Epidermal melanocyte (primary cell): ENCODE measurements around the gene CFAP20DC.
"Not testable (repeated sequence)": the region's sequence is repeated elsewhere in the genome, so short reads cannot be mapped to it uniquely, and the experiment has no call there.

Experiments used
- DNase-seq: peaks from one replicate; pipeline ENCODE4 v3.0.0; 2011; ENCODE audit warnings: low spot score; ENCODE audit not compliant: insufficient read length

Gene CFAP20DC

DNA sequence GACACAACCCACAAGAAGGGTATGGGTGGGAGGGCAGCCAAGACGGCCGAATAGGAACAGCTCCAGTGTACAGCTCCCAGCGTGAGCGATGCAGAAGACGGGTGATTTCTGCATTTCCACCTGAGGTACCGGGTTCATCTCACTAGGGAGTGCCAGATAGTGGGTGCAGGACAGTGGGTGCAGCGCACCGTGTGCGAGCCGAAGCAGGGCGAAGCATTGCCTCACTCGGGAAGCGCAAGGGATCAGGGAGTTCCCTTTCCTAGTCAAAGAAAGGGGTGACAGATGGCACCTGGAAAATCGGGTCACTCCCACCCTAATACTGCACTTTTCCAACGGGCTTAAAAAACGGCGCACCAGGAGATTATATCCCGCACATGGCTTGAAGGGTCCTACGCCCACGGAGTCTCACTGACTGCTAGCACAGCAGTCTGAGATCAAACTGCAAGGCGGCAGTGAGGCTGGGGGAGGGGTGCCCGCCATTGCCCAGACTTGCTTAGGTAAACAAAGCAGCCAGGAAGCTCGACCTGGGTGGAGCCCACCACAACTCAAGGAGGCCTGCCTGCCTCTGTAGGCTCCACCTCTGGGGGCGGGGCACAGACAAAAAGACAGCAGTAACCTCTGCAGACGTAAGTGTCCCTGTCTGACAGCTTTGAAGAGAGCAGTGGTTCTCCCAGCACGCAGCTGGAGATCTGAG is 243.1 kb downstream of the CFAP20DC start:
- DNase-seq, result not testable (repeated sequence)

DNA sequence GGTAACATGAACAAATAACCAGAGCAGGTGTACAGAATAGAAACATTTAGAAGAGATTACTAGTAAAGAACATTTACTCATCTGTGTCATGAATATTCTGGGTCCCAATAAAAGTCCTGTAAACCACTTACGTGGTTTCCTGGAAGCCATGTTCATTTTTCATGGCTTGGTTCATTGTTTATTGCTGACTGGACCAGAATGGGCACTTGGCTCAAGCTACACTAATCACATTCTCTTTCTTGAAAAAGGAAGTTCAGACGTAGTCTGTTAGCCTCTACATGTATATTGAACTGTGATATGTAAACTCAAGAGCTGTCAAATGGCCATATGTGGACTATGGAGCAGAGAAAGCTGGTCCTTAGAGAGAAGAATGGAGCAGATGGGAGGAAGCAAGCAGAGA is 244.9 kb downstream of the CFAP20DC start:
- DNase-seq, result no peak

DNA sequence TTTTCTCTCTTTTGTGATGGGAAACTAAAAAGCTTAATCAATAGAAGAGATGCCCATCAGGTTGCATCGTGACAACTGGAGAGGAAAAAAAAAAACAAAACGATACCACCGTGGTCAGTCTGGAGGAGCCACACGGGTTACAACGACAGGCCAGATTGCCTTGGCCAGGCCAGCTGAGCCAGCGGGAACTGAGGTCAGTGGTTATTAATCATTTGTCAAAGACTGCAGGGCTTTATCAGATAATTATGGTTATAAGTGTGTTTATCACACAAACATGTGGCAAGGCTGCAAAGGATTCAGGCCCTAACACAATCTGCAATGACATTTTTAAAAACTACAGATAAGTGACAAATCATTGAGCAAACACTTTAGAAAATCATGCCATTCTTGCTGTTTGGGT is 248.3 kb downstream of the CFAP20DC start:
- DNase-seq, result no peak

DNA sequence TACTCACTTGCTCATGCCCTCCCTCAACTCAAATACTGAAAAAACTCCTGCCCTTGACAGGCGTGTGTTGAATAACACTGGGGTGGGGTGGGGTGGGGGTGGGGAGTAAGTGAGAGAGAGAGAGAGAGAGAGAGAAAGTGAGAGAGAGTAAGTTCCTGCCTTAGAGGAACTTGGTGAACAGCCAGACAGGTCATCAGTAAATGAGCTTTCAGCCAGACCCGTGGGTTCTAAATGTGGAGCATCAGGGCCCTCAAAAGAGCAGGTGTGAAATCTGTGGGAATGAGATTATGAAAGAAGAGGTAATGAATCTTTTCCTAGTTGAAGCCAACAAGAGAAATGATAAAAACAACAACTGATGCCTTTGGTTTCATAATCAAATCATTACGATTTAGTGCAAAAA is 248.9 kb downstream of the CFAP20DC start:
- DNase-seq, result no peak

DNA sequence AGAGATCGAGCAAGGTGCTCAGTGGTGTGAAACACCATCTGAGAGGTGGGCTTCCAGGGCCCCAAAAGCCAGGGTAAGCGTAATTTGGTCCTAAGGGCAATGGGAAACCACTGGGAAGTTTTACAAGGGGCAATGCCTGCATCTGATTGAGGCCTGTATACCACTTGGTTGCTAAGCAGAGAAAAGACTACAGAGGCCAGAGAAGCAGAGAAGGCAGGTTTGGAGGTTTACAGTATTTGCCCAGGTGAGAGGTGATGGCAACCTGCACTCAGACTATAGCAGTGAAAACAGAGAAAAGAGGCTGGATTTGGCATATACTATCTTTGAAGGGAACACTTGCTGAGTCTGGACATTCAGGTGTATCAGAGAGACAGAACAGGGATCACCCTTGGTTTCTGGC is 249.8 kb downstream of the CFAP20DC start:
- no peak for DNase-seq

DNA sequence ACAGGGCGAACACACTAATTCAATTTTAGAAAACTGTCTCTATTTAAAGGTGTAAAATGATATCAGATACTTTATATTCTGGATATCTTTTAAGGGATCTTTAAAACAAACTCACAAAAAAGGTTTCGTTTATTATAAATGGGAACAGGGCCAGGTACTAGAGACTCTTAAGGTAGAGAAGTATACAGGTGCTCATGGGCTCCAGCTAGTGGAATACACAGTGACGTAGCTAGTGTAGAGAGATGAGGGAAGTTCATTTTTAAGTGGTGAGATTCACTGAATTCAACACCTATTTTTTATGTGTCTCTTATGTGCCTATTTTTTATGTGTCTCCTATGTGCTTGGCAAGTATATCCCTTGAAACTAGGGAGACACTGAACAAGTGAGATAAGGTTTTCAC is 250.6 kb downstream of the CFAP20DC start:
- DNase-seq, result no peak

DNA sequence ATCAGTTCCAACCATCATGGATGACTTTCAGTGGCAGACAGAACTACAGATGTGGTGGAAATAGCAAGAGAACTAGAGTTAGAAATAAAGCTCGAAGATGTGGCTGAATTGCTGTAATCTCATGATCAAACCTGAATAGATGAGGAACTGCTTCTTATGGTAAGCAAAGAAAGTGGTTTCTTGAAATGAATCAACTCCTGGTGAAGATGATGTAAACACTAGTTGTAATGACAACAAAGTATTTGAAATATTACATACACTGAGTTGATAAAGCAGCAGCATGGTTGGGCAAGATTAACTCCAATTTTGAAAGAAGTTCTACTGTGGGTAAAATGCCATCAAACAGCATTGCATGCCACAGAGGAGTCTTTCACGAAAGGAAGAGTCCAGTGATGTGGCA is 251.5 kb downstream of the CFAP20DC start:
- no peak for DNase-seq

DNA sequence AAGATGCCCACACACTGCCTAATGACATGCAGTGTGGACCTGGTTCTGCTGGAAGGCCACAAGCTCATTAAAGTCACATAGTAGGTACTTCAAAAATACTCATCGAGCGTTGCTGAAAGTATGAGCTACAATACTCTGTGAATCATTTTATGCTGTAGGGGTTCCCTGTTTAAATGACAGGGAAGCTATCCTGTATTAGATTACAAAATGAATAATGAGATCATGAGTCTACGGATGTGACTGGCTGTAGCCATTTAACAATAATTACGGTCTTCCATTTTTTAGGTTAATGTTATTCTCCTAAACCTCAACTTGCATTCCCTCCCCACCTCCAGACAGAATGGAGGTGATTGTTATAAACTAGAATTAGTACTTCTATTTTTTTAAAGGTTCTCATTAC is 255.1 kb downstream of the CFAP20DC start:
- no peak for DNase-seq

DNA sequence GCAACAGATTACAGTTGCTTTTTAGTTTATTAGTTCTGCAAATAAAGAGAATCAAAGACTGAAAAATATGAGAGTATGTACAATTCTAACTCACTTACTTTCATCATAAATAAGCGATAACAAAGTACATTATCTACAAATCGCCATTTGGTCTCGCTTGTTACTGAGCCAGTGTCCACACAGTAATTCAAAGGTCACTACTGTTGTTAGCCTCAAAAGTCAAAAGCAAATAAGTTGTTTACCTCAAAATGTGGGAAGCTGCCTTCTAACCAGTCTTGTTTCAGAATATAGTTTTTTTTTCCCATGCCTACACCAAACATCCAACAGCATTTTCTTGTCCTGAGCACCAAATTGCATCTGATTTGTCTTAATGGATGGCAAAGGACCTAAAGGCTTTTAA is 255.9 kb downstream of the CFAP20DC start:
- no peak for DNase-seq

DNA sequence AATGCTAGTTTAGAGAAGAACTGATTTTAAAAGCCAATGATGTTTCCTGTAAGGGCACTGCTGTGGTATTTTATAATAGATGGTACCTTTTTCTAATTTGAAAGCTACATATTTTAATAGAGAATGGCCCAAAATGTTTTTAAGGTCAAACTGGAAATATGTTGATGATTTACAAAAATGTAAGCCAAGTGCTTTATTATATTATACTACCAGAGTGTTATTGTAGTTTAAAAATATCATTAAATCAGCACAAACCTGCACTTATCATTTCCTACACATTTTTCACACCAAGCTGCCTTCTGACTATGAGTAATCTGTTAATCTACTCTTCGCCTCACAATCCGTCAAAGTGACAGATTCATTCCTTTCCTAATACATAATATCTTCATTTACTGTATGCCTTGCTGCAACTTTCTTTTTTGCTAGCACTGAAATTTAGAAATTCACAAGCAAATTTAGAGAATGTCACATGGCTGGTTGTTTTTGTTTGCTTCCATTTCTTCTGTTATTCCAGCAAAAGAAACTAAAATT is 256.8 kb downstream of the CFAP20DC start:
- no peak for DNase-seq

DNA sequence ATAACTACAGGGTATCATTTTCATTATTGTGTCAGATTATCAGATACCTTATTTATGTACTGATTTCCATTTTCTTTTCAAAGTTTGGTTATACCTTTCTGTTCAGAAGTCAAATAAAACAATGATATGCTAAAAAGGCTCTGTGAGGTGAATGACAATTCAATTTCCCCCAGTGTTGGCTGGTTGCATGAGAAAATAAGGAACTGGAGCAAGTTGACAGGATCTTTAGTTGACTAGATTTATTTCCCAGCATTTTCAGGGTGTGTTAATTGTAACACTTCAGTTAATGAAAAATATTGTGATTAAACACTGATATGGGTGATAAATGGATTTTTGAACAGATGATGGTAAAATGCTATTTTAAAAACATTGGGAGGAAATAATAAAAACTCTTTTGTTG is 260.4 kb downstream of the CFAP20DC start:
- DNase-seq, result no peak

DNA sequence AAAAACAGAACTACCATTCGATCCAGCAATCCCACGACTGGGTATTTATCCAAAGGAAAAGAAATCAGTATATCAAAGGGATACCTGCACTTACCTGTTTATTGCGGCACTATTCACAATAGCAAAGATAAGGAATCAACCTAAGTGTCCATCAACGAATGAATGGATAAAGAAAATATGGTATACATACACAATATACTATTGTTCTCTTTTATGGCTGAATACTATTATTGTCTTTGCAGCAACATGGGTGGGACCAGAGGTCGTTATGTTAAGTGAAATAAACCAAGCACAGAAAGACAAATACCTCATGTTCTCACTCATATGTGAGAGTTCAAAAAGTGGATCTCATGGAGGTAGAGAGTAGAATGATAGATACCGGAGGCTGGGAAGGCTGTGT is 264.9 kb downstream of the CFAP20DC start:
- no peak for DNase-seq

DNA sequence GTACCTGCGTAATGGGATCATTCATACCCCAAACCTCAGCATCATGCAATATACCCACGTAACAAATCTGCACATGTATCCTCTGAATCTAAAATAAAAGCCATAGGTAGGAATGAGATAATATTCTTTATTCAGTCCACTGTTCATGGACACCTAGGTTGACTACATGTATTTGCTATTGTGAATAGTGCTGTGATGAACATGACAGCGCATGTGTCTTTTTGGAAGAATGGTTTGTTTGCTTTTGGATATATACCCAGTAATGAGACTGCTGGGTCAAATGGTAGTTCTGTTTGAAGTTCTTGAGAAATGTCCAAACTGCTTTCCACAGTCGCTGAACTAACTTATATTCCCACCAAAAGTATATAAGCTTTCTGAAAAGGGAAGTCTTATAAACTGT is 265.4 kb downstream of the CFAP20DC start:
- DNase-seq, result no peak

DNA sequence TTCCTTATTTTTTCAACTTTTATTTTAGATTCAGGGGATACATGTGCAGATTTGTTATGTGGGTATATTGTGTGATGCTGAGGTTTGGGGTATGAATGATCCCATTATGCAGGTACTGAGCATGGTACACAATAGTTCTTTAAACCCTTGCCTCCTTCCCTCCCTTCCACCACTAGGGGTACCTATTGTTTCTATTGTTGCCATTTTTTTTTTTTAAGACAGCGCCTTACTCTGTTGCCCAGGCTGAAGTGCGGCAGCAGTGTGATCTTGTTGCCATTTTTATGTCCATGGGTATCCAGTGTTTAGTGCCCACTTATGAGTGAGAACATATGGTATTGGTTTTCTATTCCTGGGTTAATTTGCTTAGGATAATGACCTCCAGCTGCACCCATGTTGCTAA is 266.0 kb downstream of the CFAP20DC start:
- no peak for DNase-seq

DNA sequence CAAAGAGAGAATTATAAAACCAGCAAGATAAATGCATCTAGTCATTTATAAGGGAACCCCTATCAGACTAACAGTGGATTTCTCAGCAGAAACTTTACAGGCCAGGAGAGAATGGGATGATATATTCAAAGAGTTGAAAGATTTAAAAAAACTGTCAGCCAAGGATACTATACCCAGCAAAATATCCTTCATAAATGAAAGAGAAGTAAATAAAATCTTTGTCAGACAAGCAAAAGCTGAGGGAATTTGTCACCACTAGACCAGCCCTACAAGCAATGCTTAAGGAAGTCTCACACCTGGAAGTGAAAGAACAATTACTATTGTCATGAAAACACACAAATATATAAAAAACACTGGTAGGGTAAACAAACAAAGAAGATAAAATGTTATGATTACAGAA is 269.9 kb downstream of the CFAP20DC start:
- no peak for DNase-seq

DNA sequence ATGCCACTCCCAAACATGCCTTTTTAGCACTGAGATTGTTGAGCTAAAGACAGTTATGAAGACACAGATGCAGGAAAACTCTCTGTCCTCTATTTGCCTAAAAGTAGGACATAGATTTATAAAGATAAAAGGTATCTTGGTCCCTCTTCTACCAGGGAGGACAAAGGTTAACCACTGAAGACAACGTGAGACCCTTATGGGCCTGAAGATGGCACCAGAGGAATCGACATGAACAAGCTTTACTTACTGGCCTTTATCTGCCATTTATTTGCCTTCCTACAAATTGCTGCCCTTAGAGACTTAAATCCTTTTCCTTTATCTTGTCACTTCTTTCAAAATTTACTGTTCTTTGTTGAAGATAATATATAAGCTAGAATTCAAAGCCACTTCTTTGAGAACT is 273.6 kb downstream of the CFAP20DC start:
- DNase-seq, result no peak

DNA sequence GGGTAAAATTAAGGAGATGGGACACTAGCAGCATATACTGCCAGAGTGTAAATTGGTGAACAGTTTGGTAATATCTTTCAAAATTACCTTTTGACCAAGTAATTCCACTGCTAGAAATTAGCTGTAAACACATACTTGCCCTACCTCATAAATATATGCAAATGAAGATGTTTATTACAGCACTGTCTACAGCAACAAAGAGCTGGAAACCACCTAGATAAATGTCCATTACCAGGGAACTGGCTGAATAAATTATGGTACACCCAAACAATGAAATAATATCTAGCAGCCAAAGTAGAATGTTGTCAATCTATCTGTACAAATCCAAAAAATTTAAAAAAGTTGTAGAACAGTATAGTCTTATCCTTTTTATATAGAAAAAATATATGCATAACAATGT is 277.4 kb downstream of the CFAP20DC start:
- no peak for DNase-seq

DNA sequence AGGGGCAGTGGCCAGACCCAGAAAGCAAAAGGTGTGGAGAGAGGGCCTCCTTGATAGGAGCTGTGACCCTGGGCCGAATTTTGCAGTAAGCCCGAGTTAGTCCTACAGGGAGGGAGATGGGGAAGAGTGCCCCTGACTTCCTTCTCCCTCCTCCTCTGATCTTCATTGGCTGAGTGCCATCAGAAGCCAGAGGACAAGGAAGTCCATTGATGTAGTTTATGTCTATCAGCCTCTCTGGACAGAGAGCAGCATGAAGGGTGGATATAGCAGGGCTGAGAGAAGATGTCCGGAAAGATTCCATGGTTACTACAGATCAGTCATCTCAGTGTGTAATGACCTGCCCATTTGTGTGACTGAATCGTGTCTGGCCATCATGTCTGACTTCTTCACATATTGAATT is 280.8 kb downstream of the CFAP20DC start:
- DNase-seq, result no peak

DNA sequence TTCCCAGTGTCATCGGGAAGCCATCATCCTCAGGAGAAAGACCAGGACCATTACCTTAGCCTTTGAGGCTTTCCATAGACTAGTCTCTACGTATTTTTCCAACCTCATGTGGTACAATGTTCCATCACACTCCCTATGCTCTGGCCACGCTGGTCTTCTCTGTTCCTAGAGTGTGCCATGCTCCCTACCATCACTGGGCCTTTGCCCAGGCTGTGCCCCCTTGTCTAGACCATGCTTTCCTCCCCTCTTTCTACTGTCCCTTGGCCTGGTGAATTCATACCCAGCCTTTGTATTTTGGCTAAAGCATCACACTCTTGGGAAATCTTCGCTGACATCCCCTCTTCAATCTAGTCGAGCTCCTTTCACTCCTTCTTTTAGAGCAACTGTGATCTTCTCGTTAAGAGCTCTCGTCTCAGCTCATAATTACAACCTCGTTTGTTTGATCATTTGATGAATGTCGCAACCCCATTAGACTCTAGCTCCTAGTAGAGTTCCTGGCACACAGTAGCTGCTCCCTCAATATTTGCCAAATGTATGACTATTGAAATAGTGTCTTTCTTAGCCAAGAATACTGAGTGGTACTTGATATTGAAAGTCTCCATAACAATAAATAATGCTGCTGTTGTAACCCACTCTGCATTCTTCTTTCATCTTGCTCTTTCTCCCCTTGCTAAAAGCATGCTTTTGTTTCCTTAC is 283.1 kb downstream of the CFAP20DC start:
- DNase-seq, result no peak

DNA sequence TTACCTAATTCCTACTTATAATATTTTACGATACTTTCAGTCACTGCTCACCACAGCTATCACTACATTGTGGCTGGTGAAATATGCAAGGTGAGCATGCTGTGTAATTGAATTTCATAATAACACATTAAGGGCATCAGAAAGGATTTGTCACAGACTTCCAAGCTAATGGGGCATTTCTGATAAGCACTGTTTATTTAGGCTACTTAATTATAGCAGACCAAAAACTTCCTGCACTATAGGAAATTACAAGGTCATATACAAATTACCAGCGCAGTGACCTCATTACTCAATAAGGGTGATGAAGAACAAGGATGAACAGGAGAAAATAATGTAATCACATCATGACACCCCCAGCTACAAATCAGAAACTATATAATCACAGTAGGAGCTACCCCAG is 294.7 kb downstream of the CFAP20DC start:
- DNase-seq, result no peak

DNA sequence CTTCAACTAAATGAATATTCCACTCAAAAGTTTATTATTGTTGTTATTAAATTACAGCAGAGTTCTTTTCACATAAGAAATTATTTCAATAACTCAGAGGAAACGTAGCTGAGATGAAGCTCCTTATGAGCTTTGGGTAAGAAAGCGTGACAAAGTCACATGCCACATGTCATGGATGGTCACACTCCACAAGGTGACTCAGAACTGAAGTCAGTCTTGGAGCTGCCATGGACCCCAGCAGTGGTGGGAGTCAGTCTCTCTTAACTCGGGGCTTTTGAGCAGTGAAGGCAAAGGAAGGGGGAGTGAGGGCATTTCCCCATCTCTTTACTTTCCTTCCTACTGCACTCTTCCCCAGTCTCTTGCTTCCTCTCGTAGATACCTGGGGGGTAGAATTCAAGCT is 295.8 kb downstream of the CFAP20DC start:
- no peak for DNase-seq

DNA sequence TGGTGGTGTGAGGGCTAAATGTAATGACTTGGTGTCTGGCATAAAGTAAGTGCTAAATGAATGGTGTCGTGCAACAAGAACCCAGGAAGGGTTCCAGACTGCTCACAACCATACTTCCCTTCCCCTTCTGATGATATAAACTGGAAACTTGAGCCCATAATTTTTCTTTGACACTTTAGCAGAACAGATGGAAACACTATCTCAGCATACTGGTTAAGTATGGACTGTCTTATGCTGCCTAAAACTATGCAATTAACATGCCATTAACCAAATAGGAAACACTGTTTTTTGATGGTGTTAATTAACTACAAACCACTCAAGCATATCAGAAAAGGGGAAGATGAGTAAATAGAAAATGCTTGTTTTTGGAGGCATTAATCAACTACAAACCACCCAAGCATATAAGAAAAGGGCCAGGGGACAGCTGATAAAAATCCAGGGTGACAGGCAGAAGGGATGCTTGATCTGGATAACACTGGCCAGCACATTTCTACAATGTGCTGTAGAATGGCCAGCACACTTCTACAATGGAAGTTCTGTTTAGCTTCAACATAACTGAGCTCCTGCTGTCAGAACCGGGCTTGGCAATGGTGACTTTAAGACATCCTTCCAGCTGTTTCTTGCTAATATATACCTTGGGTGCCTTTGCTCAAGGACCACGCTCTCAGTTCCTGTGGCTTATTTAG is 297.8 kb downstream of the CFAP20DC start:
- DNase-seq, result no peak

DNA sequence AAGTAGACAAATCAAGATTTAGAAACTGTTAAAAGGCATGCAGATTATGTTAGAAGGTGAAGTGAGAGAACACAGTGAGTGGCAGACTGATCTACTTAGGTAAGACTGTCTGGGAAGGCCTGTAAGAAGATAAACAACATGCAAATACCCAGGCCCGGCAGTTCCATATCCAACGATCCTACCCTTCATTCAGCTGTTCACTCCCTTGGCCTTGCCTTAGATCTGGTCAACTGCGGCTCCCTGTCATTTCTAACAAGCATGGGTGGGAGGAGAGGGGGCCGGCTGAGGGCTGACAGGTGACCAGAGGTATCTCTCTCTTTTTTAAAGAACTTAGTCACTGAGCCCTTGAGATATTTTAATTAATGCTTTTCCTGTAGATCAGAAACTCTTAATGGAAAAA is 298.6 kb downstream of the CFAP20DC start:
- no peak for DNase-seq
